Head of caudate nucleus (tissue), 42 donors: Measurements from ENCODE around the gene S100A7A.
"Not testable (repeated sequence)": the region's sequence is repeated elsewhere in the genome, so short reads cannot be mapped to it uniquely, and the experiment has no call there.

Experiments used
- DNase-seq, 42 donors: peaks; one replicate each; pipeline versions ENCODE4 v3.0.0 to v3.0.0-alpha.2; 2020 to 2021; ENCODE audit warnings: mixed read lengths in 7 of 42
- intact Hi-C: fragments of 100-400 bp; cut with DNase I; formaldehyde crosslinking; loops from one replicate; pipeline ENCODE4 v1.15.0; 2022

S100A7A gene

DNA sequence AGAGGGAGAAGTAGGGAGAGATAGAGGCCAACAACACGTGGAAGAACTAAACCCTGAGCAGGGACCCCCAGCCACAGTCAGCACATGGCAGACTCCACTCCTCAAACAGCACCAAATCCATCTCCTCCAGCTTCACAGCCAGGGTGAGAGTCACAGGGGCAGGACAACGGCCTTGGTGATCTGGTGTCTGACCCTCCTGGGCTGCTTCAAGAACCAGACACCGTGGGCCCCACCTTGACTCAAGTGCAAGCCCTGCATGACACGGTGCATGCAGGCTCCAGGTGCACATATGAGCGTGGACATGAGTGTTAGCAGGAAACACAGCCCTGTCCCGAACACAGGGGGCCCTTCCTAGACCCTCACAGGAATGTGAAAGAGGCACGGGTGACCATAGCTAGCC is 22.3 kb downstream of the S100A7A start:
- DNase-seq: no peak
- intact Hi-C loops: no loop called here

- intact Hi-C loops: no loop called here
- DNase-seq: no peak
Observed at GRCh38 chr1:153439273-153439672, 23.0 kb downstream of the S100A7A start.

DNA sequence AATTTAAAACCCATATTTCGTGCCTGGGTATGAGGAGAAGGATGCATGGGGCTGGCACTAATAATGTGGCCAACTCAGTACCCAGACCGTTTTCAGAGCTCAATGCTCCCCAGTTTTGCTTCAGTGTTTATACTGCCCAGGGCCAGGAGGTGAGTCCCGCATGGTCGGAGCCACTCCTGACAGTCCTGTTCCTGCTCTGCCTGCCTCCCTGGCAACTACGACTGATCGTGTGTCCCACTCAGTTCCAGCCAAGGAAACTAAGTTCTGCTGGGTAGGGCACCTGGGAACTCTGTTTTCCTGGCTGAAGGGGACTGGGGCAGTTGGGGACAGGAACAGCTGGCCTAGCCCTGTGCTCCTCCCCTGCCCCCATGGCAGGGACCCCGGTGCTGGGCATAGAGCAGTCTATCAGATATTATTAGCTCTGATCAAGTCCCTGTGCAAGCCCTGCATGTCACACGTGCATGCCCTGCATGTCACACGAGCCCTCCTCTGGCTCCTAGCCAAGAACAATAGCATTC is 25.0 kb downstream of the S100A7A start:
- intact Hi-C loops: no loop called here
- no peak for DNase-seq

DNA sequence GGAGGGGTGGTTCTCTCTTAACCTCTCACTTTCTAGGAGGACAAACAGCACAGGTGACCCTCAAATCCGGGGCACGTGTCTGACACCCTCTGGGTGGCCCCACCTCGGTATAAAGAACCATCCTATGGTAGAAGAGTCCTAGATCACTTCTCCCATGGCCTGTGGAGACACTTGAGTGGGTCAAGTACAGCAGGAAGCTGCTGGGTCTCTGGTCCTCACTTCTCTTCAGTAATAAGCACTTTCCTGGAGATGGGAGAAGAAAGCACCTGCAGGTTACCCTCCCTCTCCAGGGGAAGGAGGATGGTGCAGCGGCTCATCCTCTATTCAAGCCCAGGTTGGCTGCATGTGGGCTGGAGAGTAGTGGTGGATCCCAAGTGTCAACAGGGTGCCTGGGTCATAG is 27.2 kb downstream of the S100A7A start:
- intact Hi-C loops: no loop called here
- no peak for DNase-seq

GRCh38 chr1:153444078-153444477 is 27.8 kb downstream of the S100A7A start:
- no peak for DNase-seq
- intact Hi-C loops: no loop called here

DNA sequence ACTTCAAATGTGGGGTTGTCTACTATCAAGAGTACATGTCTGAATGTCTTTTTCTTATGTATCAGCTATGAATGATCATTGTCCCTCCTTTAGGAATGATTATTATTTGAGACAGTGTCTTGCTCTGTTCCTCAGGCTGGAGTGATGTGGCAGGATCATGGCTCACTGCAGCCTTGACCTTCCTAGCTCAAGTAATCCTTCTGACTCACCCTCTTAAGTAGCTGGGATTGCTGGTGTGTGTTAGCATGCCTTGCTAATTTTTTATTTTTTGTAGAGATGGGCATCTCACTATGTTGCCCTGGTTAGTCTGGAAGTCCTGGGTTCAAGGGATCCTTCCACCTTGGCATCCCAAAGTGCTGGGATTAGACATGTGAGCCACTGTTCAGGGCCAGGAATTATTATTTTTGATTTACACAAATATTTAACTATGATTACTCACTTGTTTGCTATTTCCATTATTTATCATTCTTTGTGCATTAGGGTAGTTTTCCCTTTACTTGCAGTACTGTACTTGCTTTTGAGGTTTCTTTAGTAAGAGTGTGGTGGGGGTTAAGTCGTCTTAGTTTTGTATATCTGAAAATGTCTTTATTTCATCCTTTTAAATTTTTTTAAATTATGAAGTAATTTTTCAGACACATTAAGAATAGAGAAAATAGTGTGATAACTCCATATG is 31.3 kb downstream of the S100A7A start:
- intact Hi-C loops: no loop called here
- DNase-seq: no peak

DNA sequence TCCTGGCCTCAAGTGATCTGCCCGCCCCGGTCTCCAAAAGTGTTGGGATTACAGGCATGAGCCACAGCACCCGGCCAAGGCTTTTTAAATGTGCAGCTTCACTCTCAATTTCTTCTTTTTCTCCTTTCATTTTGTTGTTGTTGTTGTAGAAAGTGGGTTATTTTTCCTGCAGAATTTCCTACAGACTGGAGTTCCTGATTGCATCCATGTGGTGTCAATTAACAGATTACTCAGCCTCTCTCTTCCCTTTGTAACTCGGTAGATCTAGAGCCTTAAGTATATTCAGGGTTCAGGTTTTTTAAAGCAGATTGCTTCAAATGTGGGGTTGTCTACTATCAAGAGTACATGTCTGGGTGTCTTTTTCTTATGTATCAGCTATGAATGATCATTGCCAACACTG is 32.5 kb downstream of the S100A7A start:
- intact Hi-C loops, DNase-seq: not testable (repeated sequence)

DNA sequence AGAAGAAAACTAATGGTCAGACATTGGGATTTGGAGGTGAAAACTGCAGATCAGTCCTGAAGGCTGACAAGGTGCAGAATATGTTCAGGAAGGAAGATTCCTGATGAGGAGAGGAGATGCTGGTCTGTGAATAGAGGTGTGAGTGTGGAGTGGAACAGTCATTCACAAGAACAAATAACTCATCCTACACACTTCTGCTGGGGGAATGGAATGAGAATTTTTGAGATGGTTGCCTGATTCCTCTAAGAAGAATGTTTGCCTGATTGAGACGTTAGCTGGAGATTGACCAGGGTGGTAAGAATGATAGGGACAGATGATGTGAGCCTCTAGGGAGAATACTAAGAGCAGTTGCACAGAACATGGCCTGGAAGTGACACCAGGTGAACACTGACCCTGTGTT is 40.1 kb downstream of the S100A7A start:
- intact Hi-C loops: no loop called here
- DNase-seq: no peak

GRCh38 chr1:153459655-153460054 is 43.3 kb downstream of the S100A7A start:
- no peak for DNase-seq
- intact Hi-C loops: no loop called here

- intact Hi-C loops: no loop called here
- no peak for DNase-seq
Observed at GRCh38 chr1:153460551-153460950, 44.2 kb downstream of the S100A7A start, which contains the start of gene S100A7. Gene S100A7 (minus strand): TSS chr1:153460651. CDS start chr1:153459013, 1,638 bp downstream.

GRCh38 chr1:153462741-153463140 is 46.4 kb downstream of the S100A7A start:
- intact Hi-C loops, DNase-seq: not testable (repeated sequence)

DNA sequence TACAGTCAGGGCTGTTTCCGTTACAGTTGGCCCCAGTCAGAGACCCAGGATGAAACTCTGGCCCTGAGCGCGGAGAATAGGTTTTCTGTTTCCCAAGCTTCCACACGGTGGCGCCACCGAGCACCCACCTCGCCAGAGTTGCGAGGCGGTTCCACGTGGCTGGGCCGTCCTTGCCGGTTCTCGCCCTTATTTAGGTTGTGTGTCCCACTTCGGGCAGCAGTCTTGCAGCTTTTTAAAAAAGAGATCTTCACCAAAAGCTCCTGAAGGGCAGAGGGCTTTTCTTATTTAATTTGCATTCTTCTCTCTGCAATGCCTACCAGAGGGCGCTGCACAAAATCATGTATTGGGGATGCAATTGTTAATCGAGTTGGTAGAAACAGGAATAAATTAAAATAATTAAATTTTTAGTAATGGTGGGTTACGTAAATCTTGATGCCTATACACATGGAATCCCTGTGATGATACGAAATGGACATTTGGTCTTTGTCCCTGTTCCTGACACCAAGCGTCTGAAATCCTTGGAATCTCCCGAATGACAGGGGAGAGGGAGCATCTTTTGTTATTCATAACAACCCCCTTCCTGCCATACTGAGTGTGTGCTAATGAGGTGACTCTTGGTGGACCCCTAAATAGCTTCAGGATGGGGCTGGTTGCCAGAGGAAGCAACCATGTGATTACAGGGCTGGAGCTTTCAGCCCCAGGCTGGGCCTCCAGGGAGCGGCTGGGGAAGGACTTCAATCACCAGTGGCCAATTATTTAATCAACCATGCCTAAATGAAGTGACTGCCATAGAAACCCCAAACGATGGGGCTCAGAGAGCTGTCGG is 49.7 kb downstream of the S100A7A start:
- intact Hi-C loops: no loop called here
- peak in 29 of 42 donors; percentile 12 to 74 (median 37) for DNase-seq

DNA sequence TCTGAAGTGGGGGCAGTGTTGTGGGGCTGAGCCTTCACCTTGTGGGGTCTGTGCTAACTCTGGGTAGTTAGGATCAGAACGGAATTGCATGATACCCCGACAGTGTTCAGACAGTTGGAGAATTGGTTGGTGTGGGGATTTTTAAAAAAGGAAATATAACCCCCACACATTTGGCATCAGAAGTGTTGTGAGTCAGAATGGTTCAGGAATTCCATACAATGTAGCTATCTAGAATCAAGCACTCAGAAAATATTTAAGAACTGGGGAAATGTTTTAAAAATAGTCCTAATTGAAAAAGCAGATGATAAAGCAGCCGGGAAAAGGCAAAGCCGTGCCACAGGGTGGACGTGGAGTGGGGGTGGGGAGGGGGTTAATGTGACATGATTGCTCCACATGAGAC is 50.6 kb downstream of the S100A7A start:
- intact Hi-C loops: no loop called here
- no peak for DNase-seq

GRCh38 chr1:153470707-153471106 is 54.4 kb downstream of the S100A7A start:
- no peak for DNase-seq
- intact Hi-C loops: no loop called here
